Muscle of leg (tissue), 11 donors: ENCODE measurements around the gene PSME1. TPM values are rescaled to one million over a fixed set of nuclear protein-coding genes. Genes with fewer than 3 reads are reported as not detected.
A peak's percentile ranks its signal among the peaks of the same experiment; 100 is the strongest.

Source experiments
- DNase-seq: peaks from one replicate; pipeline ENCODE4 v3.0.0; 2013
- H3K27ac ChIP-seq: one replicate; pipeline ENCODE4 v1.5.1; 2013; ENCODE audit warnings: mild to moderate bottlenecking, low read length, control low read depth
- H3K27me3 ChIP-seq: one replicate; pipeline ENCODE4 v1.6.1; 2013; ENCODE audit warnings: low read length; ENCODE audit not compliant: control insufficient read depth, insufficient read depth
- H3K36me3 ChIP-seq: one replicate; pipeline ENCODE4 v1.6.1; 2013; ENCODE audit warnings: low read length; ENCODE audit not compliant: control insufficient read depth, insufficient read depth
- H3K4me1 ChIP-seq: one replicate; pipeline ENCODE4 v1.6.1; 2013; ENCODE audit warnings: low read length; ENCODE audit not compliant: control insufficient read depth, insufficient read depth
- H3K4me3 ChIP-seq: one replicate; pipeline ENCODE4 v1.5.1; 2013; ENCODE audit warnings: low read length, control low read depth
- H3K9me3 ChIP-seq: replicated peaks from 2 replicates; pipeline ENCODE4 v1.6.1; 2013; ENCODE audit warnings: low read depth, low read length; ENCODE audit not compliant: control insufficient read depth
- WGBS: methylation state at CpG from one replicate; pipeline ENCODE4 v1.1.5; 2013; ENCODE audit warnings: missing lambda C conversion rate; ENCODE audit not compliant: insufficient coverage; 5-methylcytosine and 5-hydroxymethylcytosine counted together
- polyA plus RNA-seq, 8 donors: library from polyadenylated mRNA; unstranded; fragments of 120-200 nt; gene quantifications; one replicate each; pipeline versions ENCODE4 v1.2.1 to v1.2.3, GENCODE V29; 2013; ENCODE audit warnings: inconsistent platforms in 1 of 8, low replicate concordance in 1 of 8; ENCODE audit not compliant: insufficient read length in 8 of 8, insufficient read depth in 1 of 8
- total RNA-seq: library from RNA; stranded (reverse); fragments of 120-200 nt; gene quantifications from one replicate; pipeline ENCODE4 v1.2.4, GENCODE V29; 2013

The PSME1 gene
- total and polyA plus RNA-seq, 9 donors = 103 to 130 (median 116) TPM

- DNase-seq = peak; percentile 65
- H3K4me3 ChIP-seq = no peak overlapping the region
- no peaks in the 10 kb centered on the region for H3K4me1 ChIP-seq
- peaks cover 94% of the 10 kb centered on the region for H3K36me3 ChIP-seq
- no peaks in the 10 kb centered on the region for H3K27me3 ChIP-seq
- H3K9me3 ChIP-seq = no peaks in the 10 kb centered on the region
- 53% methylated on average over 13 of the region's 18 CpGs for WGBS
- peak overlapping the region; percentile 59 for H3K27ac ChIP-seq
Measured at GRCh38 chr14:24179961-24180796, 44.2 kb downstream of the PSME1 start.

GRCh38 chr14:24181371-24182077 is 45.5 kb downstream of the PSME1 start:
- no peaks in the 10 kb centered on the region for H3K9me3 ChIP-seq
- WGBS = 87% methylated on average over 19 of the region's 19 CpGs
- H3K4me3 ChIP-seq = no peak overlapping the region
- no peaks in the 10 kb centered on the region for H3K27me3 ChIP-seq
- H3K36me3 ChIP-seq = peaks cover 97% of the 10 kb centered on the region
- no peaks in the 10 kb centered on the region for H3K4me1 ChIP-seq
- no peak overlapping the region for H3K27ac ChIP-seq
- no peak for DNase-seq

GRCh38 chr14:24182110-24182882 is 46.3 kb downstream of the PSME1 start:
- no peak overlapping the region for H3K27ac ChIP-seq
- 83% methylated on average over 9 of the region's 14 CpGs for WGBS

GRCh38 chr14:24183014-24183481 is 47.1 kb downstream of the PSME1 start:
- WGBS = 93% methylated on average over 8 of the region's 15 CpGs
- peaks cover 92% of the 10 kb centered on the region for H3K36me3 ChIP-seq

More at GRCh38 chr14:24182110-24182882, 46.3 kb downstream of the PSME1 start:
- Histone ChIP-seq H3K4me1 (peaks cover 3% of the 10 kb centered on the region), H3K27me3 (no peaks in the 10 kb centered on the region), H3K9me3 (no peaks in the 10 kb centered on the region), H3K36me3 (peaks cover 97% of the 10 kb centered on the region), H3K4me3 (no peak overlapping the region)
- DNase-seq = no peak

GRCh38 chr14:24184104-24184970 is 48.3 kb downstream of the PSME1 start:
- WGBS = 86% methylated on average over 19 of the region's 19 CpGs
- no peak overlapping the region for H3K4me3 ChIP-seq
- H3K4me1 ChIP-seq = peaks cover 16% of the 10 kb centered on the region
- no peaks in the 10 kb centered on the region for H3K27me3 ChIP-seq
- no peak for DNase-seq
- H3K27ac ChIP-seq = no peak overlapping the region
- peaks cover 79% of the 10 kb centered on the region for H3K36me3 ChIP-seq
- no peaks in the 10 kb centered on the region for H3K9me3 ChIP-seq

More at GRCh38 chr14:24183014-24183481, 47.1 kb downstream of the PSME1 start:
- no peaks in the 10 kb centered on the region for H3K27me3 ChIP-seq
- no peak for DNase-seq
- H3K9me3 ChIP-seq = no peaks in the 10 kb centered on the region
- no peak overlapping the region for H3K4me3 ChIP-seq
- peaks cover 11% of the 10 kb centered on the region for H3K4me1 ChIP-seq
- H3K27ac ChIP-seq = no peak overlapping the region

GRCh38 chr14:24185026-24185425 is 49.0 kb downstream of the PSME1 start:
- H3K9me3 ChIP-seq = no peaks in the 10 kb centered on the region
- no peak for DNase-seq
- H3K4me1 ChIP-seq = peaks cover 16% of the 10 kb centered on the region
- peaks cover 75% of the 10 kb centered on the region for H3K36me3 ChIP-seq
- no peaks in the 10 kb centered on the region for H3K27me3 ChIP-seq
- no peak overlapping the region for H3K4me3 ChIP-seq
- 90% methylated on average over 5 of the region's 7 CpGs for WGBS
- H3K27ac ChIP-seq = no peak overlapping the region

GRCh38 chr14:24185741-24186140 is 49.7 kb downstream of the PSME1 start:
- Histone ChIP-seq H3K27ac (no peak overlapping the region), H3K4me1 (peaks cover 16% of the 10 kb centered on the region), H3K4me3 (no peak overlapping the region), H3K9me3 (no peaks in the 10 kb centered on the region), H3K36me3 (peaks cover 73% of the 10 kb centered on the region), H3K27me3 (no peaks in the 10 kb centered on the region)
- WGBS = 93% methylated on average over 10 of the region's 11 CpGs
- no peak for DNase-seq

GRCh38 chr14:24186831-24187538 is 51.0 kb downstream of the PSME1 start:
- H3K9me3 ChIP-seq = no peaks in the 10 kb centered on the region
- no peak overlapping the region for H3K27ac ChIP-seq
- peaks cover 16% of the 10 kb centered on the region for H3K4me1 ChIP-seq
- WGBS = 100% methylated on average over 3 of the region's 10 CpGs
- H3K27me3 ChIP-seq = no peaks in the 10 kb centered on the region
- DNase-seq = no peak
- peaks cover 69% of the 10 kb centered on the region for H3K36me3 ChIP-seq
- H3K4me3 ChIP-seq = no peak overlapping the region

GRCh38 chr14:24187539-24187915 is 51.5 kb downstream of the PSME1 start:
- H3K36me3 ChIP-seq = peaks cover 69% of the 10 kb centered on the region
- 88% methylated on average over 1 of the region's 2 CpGs for WGBS
- no peaks in the 10 kb centered on the region for H3K9me3 ChIP-seq

More at GRCh38 chr14:24187539-24187915, 51.5 kb downstream of the PSME1 start:
- DNase-seq = no peak
- no peak overlapping the region for H3K27ac ChIP-seq
- peaks cover 16% of the 10 kb centered on the region for H3K4me1 ChIP-seq
- H3K27me3 ChIP-seq = no peaks in the 10 kb centered on the region
- H3K4me3 ChIP-seq = peak overlapping the region; percentile 79
